Pancreas (tissue), 10 donors: Measurements from ENCODE around the gene P4HA2. TPM values are rescaled to one million over a fixed set of nuclear protein-coding genes. Genes with fewer than 3 reads are reported as not detected.

Source experiments
- ATAC-seq, 4 donors: fragments of 200-7000 bp; cut with Tn5 transposase; one replicate each; pipeline versions ENCODE4 v1.8.0 to v1.9.1; 2020; ENCODE audit warnings: mild to moderate bottlenecking in 4 of 4, moderate library complexity in 4 of 4
- DNase-seq, 6 donors: peaks; one replicate each; pipeline ENCODE4 v3.0.0-alpha.2; 2020
- FAIRE-seq: peaks from 2 replicates; lab custom pipeline; 2012; peaks lifted over from hg19 to GRCh38; lab: Jason Lieb, UNC
- H3K27ac ChIP-seq, 4 donors: fragments of 200-600 bp; sonication (generic); 1 replicate in 3 of 4; 2 replicates in 1 of 4; pipeline versions ENCODE4 v1.5.0 to v1.8.0; 2020
- H3K27me3 ChIP-seq, 4 donors: fragments of 200-600 bp; one replicate each; pipeline ENCODE4 v1.8.0; 2021
- H3K36me3 ChIP-seq, 3 donors: fragments of 200-600 bp; sonication (generic) in 1 of 3; one replicate each; pipeline versions ENCODE4 v1.5.0 to v1.8.0; 2020 to 2021
- H3K4me1 ChIP-seq, 3 donors: fragments of 200-600 bp; one replicate each; pipeline ENCODE4 v1.8.0; 2021
- H3K4me3 ChIP-seq, 4 donors: fragments of 200-600 bp; sonication (generic) in 2 of 4; one replicate each; pipeline versions ENCODE4 v1.5.0 to v1.8.0; 2020 to 2021
- H3K9me3 ChIP-seq, 4 donors: fragments of 200-600 bp; one replicate each; pipeline ENCODE4 v1.8.0; 2021
- CTCF ChIP-seq, 4 donors: fragments of 200-600 bp; sonication (generic) in 3 of 4; IDR thresholded peaks; one replicate each; pipeline versions ENCODE4 v1.5.0 to v1.8.0; 2021; ENCODE audit warnings: antibody characterized with exemption in 4 of 4
- WGBS, 2 donors: extraction: QIAGEN DNeasy Blood & Tissue Kit; methylation state at CpG; one replicate each; pipeline ENCODE4 v1.1.7; 2013; 5-methylcytosine and 5-hydroxymethylcytosine counted together
- intact Hi-C, 3 donors: fragments of 100-400 bp; cut with DNase I; formaldehyde crosslinking; loops; one replicate each; pipeline versions ENCODE4 v1.11.1 to v1.14.2; 2022
- polyA plus RNA-seq, 2 donors: library from polyadenylated mRNA; stranded (reverse); fragments of 200-250 nt; gene quantifications; one replicate each; pipeline ENCODE4 v1.2.3, GENCODE V29; 2013
- total RNA-seq, 6 donors: library from RNA; stranded (reverse); fragmentation: NEBNext Ultra II Directional in 4 of 6; extraction: Animal tissue kit (Norgen Biotek cat#: 25700) in 4 of 6; gene quantifications; one replicate each; pipeline versions ENCODE4 v1.2.1 to v1.2.4, GENCODE V29; 2021 to 2023
- donor health status: healthy with polysubstance abuse.
- donor health status: DM: no; HTN: no; CAD: no; lungs with moderate emphysema.
- donor health status: DM: no; HTN: no; CAD: no.
- donor health status: control.
- donor health status: control.
- donor health status: Bipolar disorder and iron deficiency.
- donor health status: DM: yes; HTN: yes; CAD: no.
- donor health status: DM: no; HTN: no; CAD: no.
- donor health status: DM: no; HTN: no; CAD: no.
- donor health status: DM: yes; HTN: yes; CAD: no.

P4HA2 gene
- total and polyA plus RNA-seq, 8 donors, result 28.3 to 85.7 (median 56.4) TPM

- H3K27me3 ChIP-seq, result no peaks in the 10 kb centered on the region
- no peaks in the 10 kb centered on the region for H3K4me1 ChIP-seq
- no peak for TF ChIP-seq CTCF (IDR thresholded peaks at IDR 0.05)
- no peaks in the 10 kb centered on the region for H3K9me3 ChIP-seq
- H3K36me3 ChIP-seq, result no peaks in the 10 kb centered on the region
- ATAC-seq (no peak), FAIRE-seq (no peak), DNase-seq (no peak)
- H3K4me3 ChIP-seq, result no peak overlapping the region
- H3K27ac ChIP-seq, result no peak overlapping the region
- 84 to 88% methylated on average over 13 of the region's 13 CpGs for WGBS, 2 donors
- intact Hi-C loops, result no loop called here
Observed at GRCh38 chr5:132182359-132183040, 45.2 kb downstream of the P4HA2 start.

DNA sequence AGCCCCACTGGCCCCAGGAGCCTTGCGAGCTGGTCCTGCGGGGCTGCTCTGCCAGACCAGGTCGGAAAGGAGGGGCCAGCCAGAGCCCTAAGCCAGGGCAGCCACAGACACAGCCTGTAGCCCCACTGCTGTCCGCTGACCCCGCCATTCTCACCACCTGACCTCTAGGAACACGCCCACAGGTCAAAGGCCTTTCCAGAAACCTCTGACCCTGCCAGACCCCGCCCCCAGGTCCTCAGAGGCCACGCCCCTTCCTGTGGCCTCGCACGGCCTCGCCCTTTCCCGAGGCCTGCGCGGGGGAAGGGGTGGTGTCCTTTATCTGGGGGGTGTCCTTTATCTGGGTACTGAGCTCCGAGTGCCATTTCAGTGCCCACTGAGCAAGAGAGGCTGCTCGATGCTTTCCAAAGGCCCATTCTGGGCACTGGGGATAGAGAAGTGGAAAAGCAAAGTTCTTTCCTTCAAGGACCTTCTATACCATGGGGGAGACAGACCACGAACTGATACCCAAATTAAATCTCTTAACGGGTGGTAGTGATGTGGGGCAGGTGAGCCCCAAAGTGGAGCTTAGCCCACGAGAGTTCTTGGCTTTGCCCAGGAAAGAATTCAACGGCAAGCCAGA, 46.5 kb downstream of the P4HA2 start:
- Histone ChIP-seq H3K27me3 (no peaks in the 10 kb centered on the region), H3K36me3 (no peaks in the 10 kb centered on the region), H3K4me1 (no peaks in the 10 kb centered on the region), H3K9me3 (no peaks in the 10 kb centered on the region), H3K4me3 (no peak overlapping the region), H3K27ac (no peak overlapping the region)
- ATAC-seq, result peak in 3 of 4 donors; percentile 17 to 48 (median 21)
- no peak for FAIRE-seq
- intact Hi-C loops, result no loop called here
- WGBS, 2 donors, result 62 to 68% methylated on average over 20 of the region's 20 CpGs
- DNase-seq, result peak in 3 of 6 donors; percentile 17 to 62 (median 55)
- no peak for TF ChIP-seq CTCF (IDR thresholded peaks at IDR 0.05)

- WGBS, 2 donors, result 17 to 19% methylated on average over 8 of the region's 8 CpGs
- Histone ChIP-seq H3K27ac (no peak overlapping the region), H3K4me1 (no peaks in the 10 kb centered on the region), H3K27me3 (no peaks in the 10 kb centered on the region), H3K9me3 (no peaks in the 10 kb centered on the region), H3K4me3 (no peak overlapping the region), H3K36me3 (no peaks in the 10 kb centered on the region)
- FAIRE-seq, result no peak
- ATAC-seq, result peak; percentile 71 to 90 (median 84)
- intact Hi-C loops, result no loop called here
- no peak for DNase-seq
- TF ChIP-seq CTCF (IDR thresholded peaks at IDR 0.05), result peak; percentile 41 to 65 (median 60)
Observed at GRCh38 chr5:132180134-132180745, 47.4 kb downstream of the P4HA2 start.

DNA sequence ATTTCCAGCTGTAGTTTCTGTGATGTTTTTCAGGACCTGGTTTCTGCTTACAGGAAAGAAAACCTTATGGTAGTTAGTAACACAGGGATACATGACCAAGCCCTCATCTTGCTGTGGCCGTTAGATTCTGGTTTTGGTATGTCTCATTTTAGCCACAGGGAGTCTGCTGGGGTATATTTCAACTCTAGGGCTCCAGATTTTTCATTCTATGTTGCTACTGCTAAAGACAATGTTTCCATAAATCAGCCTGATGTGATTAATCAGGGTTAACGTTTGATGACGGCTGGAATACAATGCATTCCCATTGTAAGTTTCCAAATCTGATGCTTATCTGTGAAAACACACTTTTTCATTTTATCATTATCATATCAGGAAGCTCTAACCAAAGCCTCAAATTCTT, 48.2 kb downstream of the P4HA2 start:
- FAIRE-seq, result no peak
- TF ChIP-seq CTCF (IDR thresholded peaks at IDR 0.05), result no peak
- Histone ChIP-seq H3K36me3 (no peaks in the 10 kb centered on the region), H3K9me3 (no peaks in the 10 kb centered on the region), H3K4me1 (no peaks in the 10 kb centered on the region), H3K27ac (no peak overlapping the region), H3K4me3 (no peak overlapping the region), H3K27me3 (no peaks in the 10 kb centered on the region)
- no peak for ATAC-seq
- 25 to 28% methylated on average over 3 of the region's 3 CpGs for WGBS, 2 donors
- DNase-seq, result no peak
- intact Hi-C loops, result no loop called here
